Ishikawa (cell line): ENCODE data around the gene GSTT2.

Experiments
- TAF1 ChIP-seq: IDR thresholded peaks from 2 replicates; pipeline ENCODE4 v1.6.1; 2012; ENCODE audit warnings: low read depth, mild to moderate bottlenecking
- TCF12 ChIP-seq: IDR thresholded peaks from 2 replicates; pipeline ENCODE4 v1.6.1; 2012; ENCODE audit warnings: low read depth

DNA sequence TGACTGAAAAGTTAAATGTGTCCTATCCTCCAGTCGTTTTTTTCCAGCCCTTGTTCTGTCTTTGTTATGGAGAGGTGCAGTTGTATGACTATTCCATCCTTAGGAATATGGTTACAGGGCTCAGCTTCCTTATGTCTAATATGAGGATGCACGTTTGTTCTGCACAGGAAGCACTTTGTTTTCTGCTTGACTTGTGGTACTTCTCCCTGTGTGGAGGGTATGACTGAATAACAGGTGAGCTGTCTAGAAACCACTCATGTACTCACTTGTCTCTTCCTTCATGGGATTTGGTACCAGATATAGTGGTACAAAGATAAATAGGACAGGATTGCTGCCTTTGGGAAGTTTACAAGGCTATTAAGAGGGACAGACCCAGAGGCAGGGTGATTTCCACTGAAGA, 48.6 kb downstream of the GSTT2 start:
- TF ChIP-seq TAF1 (no peak), TCF12 (no peak)
